IMR-90 (cell line): ENCODE measurements around the gene RALGPS2.

Source experiments
- BHLHE40 ChIP-seq: fragments of 150-350 bp; IDR thresholded peaks from 2 replicates; pipeline ENCODE4 v1.6.1; 2016; ENCODE audit warnings: mild to moderate bottlenecking, low read depth, low read length
- FOS ChIP-seq: fragments of 150-350 bp; IDR thresholded peaks from 2 replicates; pipeline ENCODE4 v1.6.1; 2016; ENCODE audit warnings: low read depth, low read length
- MAZ ChIP-seq: IDR thresholded peaks from 2 replicates; pipeline ENCODE4 v1.6.1; 2012; ENCODE audit warnings: low read depth, mild to moderate bottlenecking, low read length, improper control_type of control experiment, moderate library complexity, borderline replicate concordance
- MXI1 ChIP-seq: IDR thresholded peaks from 2 replicates; pipeline ENCODE4 v1.6.1; 2012; ENCODE audit warnings: low read depth, mild to moderate bottlenecking, low read length, moderate library complexity, borderline replicate concordance
- POLR2A ChIP-seq: IDR thresholded peaks from 2 replicates; pipeline ENCODE4 v1.6.1; 2012; ENCODE audit warnings: mild to moderate bottlenecking, low read depth, low read length
- RAD21 ChIP-seq: IDR thresholded peaks from 2 replicates; pipeline ENCODE4 v1.6.1; 2012; ENCODE audit warnings: low read length, improper control_type of control experiment
- RFX5 ChIP-seq: IDR thresholded peaks from 2 replicates; pipeline ENCODE4 v1.8.0; 2012; ENCODE audit warnings: low read depth, mild to moderate bottlenecking, low read length, moderate library complexity
- TF ChIP-seq, protein P1 (sequence below): conservative IDR thresholded peaks from 2 replicates; pipeline ENCODE4 v1.5.1; 2012; ENCODE audit warnings: mild to moderate bottlenecking, low read depth, low read length, improper control_type of control experiment

DNA sequence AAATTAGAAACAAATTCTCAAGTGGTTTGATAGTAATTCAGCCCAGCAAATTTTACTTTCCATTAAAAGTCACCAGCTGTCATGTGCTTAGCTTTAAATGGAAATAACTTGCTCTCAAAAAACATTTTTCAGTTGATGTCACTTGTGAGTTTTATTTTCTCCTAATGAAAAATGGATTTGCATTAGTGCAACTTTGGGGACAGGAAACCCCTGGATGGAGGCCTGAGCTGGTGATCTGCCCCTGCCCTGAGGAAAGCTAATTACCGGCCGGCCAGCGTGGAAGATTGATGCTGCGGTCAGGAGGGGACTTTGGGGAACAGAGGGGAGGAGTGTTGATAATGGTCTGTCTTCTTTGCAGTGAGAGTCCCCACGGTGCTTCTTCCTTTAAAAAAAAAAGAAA, 212.7 kb downstream of the RALGPS2 start:
- TF ChIP-seq, protein P1, sequence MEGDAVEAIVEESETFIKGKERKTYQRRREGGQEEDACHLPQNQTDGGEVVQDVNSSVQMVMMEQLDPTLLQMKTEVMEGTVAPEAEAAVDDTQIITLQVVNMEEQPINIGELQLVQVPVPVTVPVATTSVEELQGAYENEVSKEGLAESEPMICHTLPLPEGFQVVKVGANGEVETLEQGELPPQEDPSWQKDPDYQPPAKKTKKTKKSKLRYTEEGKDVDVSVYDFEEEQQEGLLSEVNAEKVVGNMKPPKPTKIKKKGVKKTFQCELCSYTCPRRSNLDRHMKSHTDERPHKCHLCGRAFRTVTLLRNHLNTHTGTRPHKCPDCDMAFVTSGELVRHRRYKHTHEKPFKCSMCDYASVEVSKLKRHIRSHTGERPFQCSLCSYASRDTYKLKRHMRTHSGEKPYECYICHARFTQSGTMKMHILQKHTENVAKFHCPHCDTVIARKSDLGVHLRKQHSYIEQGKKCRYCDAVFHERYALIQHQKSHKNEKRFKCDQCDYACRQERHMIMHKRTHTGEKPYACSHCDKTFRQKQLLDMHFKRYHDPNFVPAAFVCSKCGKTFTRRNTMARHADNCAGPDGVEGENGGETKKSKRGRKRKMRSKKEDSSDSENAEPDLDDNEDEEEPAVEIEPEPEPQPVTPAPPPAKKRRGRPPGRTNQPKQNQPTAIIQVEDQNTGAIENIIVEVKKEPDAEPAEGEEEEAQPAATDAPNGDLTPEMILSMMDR: no peak
- TF ChIP-seq POLR2A: no peak
- no peak for TF ChIP-seq MXI1
- no peak for TF ChIP-seq RFX5
- TF ChIP-seq MAZ: no peak
- no peak for TF ChIP-seq BHLHE40
- no peak for TF ChIP-seq RAD21
- TF ChIP-seq FOS: no peak
